Stimulated activated CD4-positive, alpha-beta T cell treated with anti-CD3 and anti-CD28 coated beads, Interleukin-2, amount 100 ng/mL, for 4 hours (primary cell): ENCODE data around the gene PTK6.
A peak's percentile ranks its signal among the peaks of the same experiment; 100 is the strongest.

ENCODE experiments used
- DNase-seq: peaks from one replicate; pipeline ENCODE4 v3.0.0-alpha.2; 2020; ENCODE audit warnings: low read depth

PTK6 gene

DNA sequence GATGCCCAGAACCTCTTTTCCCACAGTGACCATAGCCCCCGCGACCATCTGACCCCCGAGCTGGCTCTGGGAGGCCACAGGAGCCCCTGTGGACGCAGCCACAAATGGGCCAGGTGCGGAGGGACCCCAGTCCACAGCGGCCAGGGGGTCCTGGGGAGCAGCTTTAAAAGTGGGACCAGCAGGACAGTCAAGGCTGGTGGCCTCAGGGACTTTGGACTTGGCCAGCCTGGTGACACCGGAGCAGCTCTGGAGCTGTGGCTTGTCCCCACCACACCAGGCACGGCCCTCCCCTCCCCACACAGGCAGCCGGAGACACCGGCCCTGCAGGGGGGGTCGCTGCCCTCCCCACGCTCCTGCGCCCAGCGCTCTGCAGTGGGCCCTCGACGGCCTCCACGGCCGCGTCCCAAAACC is 20.3 kb upstream of the PTK6 start:
- DNase-seq: no peak

DNA sequence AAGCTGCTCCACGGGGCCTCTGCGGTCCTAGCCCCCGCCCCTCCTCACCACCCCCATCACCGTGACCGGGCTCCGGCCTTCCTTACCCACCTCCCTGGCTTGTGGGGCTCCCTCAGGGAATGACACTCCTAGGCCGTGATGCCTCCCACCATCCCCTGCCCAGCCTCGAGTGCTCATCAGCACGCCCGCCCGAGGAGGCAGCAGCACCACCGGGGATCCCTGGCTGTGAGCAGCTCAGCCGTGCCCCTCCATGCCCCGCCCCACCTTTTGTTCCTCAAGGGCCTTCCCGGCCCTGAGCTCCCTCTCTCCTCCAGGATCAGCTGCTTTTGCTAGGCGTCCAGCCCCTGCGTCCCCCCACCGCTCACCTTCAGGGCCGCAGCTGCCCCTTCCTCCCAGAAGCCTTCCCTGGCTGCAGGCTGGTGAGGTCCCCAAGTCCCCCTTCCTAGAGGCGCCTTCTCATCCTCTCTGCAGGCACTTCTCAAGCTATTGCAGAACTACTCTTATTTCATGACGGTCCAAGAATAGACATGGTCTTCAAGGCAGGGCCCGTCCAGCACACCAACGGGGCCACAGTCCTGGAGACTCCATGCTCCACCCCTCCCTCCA is 19.8 kb upstream of the PTK6 start:
- no peak for DNase-seq

DNA sequence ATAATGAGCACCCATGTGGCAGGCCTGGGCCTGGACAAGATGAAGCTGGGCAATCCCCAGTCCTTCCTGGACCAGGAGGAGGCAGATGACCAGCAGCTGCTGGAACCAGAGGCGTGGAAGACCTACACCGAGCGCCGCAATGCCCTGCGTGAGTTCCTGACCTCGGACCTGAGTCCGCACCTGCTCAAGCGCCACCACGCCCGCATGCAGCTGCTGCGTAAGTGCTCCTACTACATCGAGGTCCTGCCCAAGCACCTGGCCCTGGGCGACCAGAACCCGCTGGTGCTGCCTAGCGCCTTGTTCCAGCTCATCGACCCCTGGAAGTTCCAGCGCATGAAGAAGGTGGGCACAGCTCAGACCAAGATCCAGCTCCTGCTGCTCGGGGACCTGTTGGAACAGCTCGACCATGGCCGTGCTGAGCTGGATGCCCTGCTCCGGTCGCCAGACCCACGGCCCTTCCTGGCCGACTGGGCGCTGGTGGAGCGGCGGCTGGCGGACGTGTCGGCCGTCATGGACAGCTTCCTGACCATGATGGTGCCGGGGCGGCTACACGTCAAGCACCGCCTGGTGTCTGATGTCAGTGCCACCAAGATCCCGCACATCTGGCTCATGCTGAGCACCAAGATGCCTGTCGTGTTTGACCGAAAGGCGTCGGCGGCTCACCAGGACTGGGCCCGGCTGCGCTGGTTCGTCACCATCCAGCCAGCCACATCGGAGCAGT is 18.6 kb upstream of the PTK6 start:
- DNase-seq: no peak

DNA sequence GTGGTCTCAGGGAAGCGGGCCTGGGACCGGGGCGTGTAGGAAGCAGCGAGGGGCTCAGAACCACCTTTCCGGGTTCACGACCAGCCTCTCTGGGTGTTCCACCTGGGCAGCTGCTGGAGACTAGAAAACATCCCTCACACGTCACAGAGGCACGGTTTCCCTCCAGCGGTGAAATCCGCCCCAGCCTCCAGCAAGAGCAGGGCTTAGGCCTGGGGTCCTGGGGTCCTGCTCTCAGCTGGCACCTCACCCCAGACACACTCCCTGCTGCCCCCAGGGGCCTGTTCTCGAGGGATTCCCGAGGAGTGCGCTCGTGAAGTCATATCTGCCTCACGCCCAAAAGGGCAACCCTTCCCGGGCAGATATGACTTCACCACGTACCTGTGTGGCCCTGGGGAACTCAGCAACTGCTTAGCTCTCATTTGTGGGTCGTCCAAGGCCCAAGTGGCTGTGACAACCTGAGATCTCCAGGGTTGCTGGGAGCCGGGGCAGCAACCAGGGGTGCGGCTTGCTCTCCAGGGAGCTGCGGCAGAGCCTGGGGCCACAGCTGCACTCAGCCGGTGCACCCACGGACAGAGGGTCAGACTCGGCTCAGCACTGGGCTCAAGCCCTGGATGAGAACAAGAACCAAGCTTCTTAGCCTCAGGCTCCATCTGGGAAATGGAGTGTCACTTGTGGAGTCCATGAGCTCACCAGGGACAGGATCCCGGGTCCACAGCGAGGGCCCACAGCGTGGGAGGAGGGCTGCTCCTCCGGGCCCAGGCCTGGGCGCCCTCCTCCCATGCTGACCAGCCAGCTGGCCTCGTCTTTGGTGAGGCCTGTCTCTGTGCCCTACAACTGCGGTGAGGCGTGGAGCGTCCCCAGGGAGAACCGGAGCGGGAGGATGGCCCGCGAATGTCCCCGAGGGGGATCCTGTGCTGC is 17.4 kb upstream of the PTK6 start:
- no peak for DNase-seq

DNA sequence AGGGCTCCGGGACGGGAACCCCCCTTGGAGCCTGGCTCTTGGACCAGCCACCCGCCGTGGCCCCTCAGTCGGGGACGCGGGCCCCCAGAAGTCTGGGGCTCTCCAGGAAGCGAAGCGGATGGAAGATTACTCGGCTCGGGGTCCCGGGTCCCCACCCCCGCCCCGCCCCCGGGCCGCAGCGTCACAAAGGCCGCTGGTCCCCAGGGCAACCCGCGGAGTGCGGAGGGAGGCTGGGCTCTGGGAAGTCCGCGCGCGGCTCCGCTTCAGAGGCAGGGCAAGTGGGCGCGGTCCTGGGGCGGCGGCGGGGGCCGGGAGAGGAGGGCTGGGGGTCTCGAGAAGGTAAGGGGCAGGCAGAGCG is 16.7 kb upstream of the PTK6 start, which contains the start of gene FNDC11:
TSS of gene FNDC11 (plus strand) at position 227 of the 358 bp plus-strand sequence. CDS start 1,505 bp downstream, outside the sequence.
- DNase-seq: peak; percentile 56

DNA sequence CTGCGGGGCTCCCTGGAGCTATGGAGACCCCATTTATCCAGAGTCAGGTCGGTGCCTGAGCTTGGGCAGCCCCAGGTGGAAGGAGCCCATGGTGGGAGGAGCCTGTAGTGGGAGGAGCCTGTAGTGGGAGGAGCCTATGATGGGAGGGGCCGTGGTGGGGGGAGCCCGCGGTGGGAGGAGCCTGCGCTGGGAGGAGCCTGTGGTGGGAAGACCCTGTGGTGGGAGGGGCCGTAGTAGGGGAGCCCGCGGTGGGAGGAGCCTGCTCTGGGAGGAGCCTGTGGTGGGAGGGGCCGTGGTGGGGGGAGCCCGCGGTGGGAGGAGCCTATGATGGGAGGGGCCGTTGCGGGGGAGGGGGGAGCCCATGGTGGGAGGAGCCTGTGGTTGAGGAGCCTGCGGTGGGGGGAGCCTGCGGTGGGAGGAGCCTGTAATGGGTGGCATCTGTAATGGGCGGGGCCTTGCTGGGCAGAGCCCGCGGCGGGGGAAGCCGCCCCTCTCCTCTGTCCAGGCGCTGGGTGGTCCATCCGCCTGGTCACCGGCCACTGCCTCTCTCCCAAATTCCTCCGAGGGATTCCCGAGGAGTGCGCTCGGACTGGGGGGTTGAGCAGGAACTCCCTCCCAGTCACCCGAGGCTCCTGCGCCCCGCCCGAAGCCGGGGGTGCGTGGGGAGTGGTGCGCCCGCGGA is 16.2 kb upstream of the PTK6 start:
- DNase-seq: peak; percentile 84

DNA sequence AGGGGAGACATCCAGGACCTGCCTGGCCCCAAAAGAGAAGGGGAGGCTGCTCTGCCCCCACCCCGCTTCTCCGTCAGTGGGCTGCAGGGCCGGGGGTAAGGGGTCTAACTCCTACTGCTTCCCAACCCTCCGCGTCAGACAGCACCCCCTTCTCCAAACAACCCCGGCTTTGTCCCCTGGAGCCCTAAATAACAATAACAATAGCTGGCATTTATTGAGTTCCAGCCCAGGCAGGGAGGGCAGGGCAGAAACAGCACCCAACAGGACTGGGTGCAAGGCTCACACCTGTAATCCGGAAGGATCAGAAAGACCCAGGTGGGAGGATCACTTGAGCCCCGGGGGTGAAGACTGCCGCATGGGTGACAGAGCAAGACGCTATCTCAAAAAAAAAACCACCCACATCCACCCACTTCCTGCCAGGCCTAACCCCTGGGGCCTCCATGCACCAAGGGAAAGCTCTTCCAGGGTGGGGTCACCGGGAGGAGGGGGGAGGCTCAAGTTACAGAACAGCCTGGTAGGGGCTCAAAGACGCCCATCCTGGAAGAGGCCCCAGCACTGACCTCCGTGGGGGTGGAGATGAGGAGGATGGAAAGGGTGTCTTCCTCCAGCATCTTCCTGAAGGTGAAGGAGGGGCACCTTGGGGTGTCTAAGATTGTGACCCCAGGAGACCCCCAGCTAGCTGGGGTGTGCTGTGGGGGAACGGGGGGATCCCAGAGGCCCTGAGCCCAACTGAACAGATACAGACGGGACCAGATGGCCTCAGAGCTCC is 15.5 kb upstream of the PTK6 start:
- peak; percentile 41 for DNase-seq

DNA sequence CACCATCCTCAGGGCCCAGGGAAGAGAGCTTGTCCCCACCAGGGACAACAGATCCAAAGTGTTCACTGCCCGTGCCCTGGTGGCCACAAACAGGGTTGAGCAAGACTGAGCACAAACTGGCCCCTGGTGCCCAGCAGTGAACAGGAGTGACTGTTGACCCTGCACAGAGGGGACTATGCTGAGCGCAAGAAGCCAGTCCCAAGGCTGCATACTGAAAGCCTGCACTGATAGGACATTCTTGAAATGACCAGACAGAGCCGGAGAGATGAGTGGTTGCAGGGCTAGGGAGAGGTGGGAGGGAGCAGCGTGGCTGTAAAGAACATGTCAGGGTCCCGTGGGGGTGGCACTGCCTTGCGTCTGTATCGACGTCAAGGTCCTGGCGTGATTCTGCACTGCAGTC is 13.9 kb upstream of the PTK6 start:
- no peak for DNase-seq

DNA sequence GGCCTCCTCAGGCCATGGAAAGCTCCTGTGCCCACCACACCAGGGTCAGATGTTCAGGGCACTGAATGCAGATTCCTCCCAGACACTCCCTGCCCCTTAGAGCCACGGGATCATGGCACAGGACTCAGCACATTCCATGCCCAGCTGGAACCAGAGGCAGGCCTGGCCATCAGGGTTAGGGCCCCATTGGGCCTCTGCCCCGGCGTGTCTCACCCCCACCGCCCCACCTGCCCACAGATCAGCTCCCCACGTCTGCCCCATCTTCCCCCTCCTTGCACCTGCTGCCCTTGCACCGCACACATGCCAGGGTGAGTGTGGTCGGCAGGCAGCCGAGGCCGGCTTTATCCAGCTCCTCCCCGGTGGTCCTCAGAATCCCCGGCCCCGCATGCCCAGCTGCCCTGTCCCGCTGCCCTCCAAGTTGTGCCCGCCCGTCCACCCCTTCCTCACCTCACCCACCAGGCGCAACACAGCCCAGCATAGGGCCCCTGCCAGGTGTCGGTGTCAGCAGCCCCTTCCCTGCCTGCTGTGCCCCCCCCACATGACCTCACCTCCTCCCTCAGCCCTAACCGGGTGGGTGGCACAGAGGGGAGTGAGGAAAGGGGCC is 12.6 kb upstream of the PTK6 start:
- DNase-seq: no peak

DNA sequence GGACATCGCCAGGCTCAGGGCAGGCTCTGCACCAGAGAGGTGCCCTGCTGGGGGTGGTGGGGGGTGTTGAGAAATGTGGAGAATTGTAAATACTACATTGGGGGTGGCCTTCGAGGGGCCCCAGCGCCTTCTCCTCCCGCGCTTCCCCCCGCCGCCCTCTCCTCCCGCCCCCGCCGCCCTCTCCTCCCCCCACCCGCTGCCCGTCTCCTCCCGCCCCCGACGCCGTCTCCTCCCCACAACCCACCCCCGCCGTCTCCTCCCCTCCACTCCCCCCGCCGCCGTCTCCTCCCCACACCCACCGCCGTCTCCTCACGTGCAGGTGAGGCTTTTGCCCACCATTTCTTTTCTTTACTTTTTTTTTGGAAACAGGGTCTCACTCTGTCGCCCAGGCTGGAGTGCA is 11.8 kb upstream of the PTK6 start:
- DNase-seq: no peak

DNA sequence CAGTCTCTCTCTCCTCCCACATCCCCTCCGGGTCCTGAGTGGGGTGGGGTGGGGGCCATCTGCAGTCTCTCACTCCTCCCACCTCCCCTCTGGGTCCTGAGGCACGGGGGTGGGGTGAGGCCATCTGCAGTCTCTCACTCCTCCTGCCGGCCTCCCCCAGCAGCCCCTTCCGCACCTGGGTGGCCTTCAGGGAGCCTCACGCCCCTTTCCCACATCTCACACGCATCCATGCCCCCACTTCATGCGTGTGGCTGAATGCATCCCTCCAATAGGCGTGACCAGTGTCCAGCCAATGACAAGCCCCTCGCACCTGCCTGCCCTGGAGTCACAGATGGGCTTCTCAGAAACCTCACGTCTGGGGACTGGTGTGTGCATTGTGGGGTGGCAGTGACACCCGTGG is 11.4 kb upstream of the PTK6 start:
- DNase-seq: no peak

DNA sequence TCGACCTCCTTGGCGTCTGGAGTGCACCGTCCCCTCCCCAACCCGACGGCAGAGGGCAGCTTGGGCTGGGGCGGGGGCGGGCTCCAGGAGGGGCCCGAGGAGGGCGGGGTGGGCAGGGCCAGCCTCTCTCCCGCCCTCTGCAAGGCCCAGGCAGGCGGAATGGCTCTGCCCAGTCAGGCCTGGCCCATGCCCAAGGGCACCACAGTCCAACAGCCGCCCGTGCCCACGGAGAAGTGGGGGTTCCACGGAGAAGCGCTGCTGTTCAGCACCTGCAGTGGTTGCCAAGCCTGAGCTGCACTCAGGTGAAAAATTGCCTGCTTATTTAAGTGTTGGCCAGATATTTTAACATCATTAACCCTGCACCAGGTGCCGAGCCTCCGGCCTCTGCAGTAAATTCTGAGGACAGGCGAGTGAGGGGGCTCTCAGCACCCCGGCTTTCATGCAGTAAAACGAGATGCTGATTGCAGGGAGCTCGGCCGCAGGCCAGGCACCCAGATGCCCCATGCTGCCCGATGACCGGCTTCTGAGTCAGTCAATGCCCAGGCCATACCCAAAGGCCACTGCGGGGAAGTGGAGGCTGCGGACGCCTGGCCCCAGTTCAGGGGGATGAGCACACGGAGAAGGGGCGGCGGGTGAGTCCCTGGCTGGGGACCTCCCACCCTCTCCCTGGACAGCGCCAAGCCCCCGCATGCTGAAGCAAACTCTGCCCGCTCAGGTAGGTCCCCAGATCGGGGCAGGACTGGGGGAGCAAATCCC is 10.7 kb upstream of the PTK6 start, which contains the start of gene SRMS:
TSS of gene SRMS (minus strand) at position 25 of the 756 bp plus-strand sequence. CDS start 286 bp downstream, outside the sequence.
- no peak for DNase-seq

DNA sequence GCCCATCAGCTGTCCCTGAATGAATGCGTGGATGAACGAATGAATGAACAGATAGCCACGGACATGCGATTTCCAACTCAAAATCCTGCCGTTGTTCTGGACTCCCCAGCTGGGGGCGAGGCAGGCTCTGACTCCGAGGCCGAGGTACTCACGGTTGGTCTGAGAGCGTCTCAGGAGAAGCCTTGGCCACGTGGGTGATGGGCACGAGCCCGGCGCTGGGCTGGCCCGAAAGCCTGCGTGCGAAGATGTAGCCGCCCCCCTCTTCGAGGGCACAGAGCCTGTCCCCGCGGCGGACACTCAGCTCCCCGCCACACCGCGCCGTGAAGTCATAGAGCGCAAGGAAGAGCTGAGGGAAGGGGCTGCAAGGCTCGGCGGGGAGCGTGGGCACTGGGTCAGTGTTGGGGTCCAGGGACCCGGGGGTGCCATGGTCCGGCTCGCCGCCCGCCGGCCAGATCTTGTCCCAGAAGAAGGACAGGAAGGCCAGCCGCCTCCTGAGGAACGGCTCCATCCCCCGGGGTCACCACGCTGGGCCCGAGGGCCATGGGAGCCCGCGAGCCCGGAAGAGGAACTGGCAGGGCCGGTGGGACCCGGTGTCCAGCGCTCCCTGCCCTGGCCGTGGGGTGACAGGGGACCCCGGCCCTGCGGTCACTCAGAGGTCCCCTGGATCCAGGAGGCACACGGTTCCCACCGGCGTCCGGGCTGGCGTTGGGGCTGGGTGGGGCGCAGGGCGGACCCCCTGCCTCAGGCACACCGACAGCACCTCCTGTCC is 10.0 kb upstream of the PTK6 start:
- DNase-seq: no peak

DNA sequence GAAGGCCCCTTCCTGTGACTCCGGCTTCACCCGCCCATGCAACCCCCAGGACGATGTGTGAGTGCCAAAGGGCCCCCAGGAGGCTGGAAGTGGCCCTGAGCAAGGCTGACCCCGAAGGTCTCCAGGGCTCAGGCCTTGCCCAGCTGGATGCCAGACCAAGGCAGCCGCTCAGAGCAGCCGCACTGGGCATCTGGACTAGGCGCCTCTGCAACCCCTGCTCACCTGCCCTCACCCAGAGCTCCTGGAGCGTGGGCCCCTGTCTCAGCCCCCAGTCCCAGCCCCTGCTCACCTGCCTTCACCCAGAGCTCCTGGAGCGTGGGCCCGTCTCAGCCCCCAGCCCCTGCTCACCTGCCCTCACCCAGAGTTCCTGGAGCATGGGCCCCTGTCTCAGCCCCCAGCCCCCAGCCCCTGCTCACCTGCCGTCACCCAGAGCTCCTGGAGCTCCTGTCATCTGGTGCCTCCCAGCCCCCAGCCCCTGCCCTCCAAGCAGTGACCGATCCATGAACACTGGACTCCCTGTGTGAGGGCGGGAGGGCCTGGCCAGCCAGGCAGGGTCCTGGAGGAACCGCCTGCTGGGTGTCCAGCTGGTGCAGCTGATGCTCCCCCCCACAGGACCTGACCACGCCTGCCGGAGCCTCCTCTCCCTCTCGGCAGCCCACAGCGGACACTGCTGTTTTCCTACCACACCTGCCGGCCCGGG is 9.2 kb upstream of the PTK6 start:
- DNase-seq: no peak

DNA sequence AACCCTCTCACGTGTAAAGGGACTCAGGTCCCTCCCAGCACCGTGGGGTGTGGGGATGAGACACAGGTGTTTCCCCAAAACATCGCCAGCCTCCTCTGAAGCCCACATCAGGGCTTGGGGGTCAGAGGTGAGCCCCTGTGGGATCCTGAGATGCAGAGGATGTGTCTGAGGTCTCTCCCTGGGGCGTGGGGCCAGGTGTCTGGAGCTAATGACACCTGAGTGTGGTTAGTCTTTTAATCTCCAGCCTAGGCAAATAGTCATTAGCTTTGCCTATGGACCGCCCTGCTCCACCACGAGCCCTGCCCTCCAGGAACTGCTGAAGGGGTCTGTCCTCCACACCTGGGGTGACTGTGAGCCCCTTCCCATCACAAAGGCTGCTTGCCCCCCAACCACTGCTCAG is 8.6 kb upstream of the PTK6 start:
- no peak for DNase-seq

DNA sequence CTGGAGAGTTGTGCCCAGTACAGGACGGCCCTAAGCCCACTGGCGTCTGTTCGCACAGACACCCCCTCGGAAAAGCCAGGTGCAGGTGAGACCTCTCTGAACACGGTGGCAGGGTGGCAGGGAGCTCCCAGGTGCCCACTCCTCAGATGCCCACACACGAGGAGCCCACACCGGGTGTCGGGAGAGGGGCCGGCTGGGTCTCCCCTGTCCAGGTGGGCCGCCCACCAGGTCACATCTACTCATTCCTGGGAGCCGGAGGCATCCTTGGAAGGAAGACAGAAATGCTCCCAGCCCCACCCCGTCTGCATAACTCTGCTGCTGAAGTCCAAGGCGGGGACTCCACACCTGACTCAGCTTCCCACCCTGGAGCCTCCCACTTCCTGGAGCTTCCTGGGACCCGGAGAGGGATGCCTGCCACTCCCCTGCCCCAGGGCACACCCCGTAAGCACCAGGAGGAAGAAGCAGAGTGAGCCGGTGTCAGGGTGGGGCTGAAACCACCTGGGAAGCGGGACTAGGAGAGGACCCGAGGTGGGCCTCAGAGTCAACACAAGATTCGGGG is 7.9 kb upstream of the PTK6 start:
- DNase-seq: no peak

DNA sequence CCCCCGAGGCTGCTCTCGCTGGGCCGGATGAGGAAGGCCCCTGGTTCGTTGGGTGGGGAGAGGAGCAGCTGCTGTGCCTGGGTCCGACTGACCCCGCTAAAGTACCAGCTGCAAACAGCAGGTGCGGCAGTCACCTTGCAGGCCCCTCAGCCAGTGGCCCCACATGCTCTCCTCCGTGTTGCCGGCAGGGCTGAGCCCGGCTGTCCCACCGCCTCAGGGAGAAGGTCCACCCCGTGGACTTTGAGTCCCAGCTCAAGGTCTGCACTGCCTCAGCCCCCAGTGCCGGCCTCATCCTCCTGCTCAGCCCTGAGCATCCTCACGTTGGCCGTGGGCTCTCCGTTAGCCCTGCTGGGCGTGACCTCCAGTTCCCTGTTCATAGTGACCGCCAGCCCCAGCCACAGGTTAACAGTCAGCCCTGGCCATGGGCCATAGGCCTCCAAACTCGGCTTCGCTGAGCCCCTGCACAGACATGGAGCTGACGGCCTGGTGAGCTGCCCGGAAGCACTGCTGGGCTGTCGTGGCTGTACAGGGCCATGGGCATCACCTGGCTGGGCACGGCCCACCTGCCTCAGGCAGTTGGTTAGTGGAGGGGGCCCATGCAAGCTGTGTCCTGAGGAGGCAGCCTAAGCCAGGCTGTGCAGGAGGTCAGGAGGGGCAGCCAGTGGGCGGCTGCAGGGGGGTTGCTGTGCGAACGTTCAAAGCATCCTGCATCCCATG is 7.2 kb upstream of the PTK6 start:
- DNase-seq: no peak

DNA sequence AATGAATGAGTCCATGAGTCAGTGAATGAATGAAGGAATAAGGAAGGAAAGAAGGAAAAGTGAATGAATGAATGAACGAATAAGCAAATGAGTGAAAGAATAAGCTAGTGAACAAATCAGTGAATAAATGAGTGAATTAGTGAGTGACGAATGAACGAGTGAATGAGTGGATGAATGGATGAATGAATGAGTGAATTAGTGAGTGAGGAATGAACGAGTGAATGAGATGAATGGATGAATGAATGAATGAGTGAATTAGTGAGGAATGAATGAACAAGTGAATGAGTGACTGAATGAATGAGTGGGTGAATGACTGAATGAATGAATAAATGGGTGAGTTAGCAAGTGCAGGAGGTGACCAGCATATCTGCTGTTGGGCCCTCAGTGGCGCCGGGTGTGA is 6.6 kb upstream of the PTK6 start:
- DNase-seq: no peak
